ENCODE data around the gene RAB24. TPM values are rescaled to one million over a fixed set of nuclear protein-coding genes. Genes with fewer than 3 reads are reported as not detected.

Gene RAB24
- total RNA-seq, 1 donor, result 14.2 TPM

- no peak for DNase-seq (ENCODE audit: low read depth)
- TF ChIP-seq CTCF (IDR thresholded peaks at IDR 0.05; ENCODE audit: insufficient read depth, low read depth, low read length), result no peak
- no peak overlapping the region for H3K4me3 ChIP-seq (ENCODE audit: low read depth, low read length)
Observed at GRCh38 chr5:177315411-177315810, 11.9 kb upstream of the RAB24 start.

DNA sequence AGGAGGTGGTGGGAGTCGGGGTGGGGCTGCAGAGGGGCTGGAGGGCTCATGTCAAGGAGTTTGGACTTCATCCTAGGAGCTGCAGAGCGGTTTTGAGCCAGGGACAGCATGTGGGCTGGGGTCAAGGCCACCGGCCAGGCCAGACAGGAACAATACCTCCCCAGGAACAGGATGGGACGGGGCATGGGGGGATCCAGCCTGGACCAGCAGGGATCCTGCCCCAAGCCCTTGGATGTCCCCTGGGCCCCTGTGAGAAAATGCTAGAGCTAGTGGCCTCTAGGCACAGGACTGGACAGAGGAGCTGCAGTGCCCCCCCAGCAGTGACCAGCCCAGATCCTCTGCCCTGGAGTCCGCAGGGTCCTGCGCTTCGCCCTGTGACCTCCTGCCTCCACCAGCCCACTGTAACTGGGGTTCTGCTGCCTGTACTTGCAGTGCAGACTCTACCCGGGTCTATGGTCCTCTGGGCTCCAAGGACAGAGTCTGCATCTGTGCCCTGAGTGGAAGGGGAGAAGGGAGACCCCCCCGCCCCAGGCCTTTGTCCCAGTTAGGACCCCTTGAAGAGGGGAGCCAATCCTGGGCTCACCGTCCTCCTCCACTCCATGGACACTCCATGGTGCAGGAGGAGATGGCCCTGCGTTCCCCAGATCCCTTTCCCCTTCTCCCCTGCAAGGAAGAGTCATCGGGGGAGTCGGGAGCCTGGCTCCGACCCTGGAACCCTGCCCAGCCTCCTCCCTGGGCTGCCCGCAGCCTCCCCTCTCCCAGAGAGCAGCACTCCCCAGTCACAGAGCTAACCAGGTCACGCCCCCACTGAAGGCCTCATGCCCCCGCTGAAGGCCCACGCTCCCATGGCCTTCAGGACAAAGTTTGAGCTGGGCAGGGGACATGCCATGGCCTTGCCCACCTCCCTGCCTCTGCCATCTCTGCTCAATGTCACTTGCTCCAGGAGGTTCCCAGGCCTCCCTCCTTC is 11.1 kb upstream of the RAB24 start:
- no peak for TF ChIP-seq CTCF (IDR thresholded peaks at IDR 0.05; ENCODE audit: insufficient read depth, low read depth, low read length)
- no peak overlapping the region for H3K4me3 ChIP-seq (ENCODE audit: low read depth, low read length)
- no peak for DNase-seq (ENCODE audit: low read depth)

GRCh38 chr5:177313561-177314259 is 10.2 kb upstream of the RAB24 start:
- no peak overlapping the region for H3K4me3 ChIP-seq (ENCODE audit: low read depth, low read length)
- no peak for DNase-seq (ENCODE audit: low read depth)
- no peak for TF ChIP-seq CTCF (IDR thresholded peaks at IDR 0.05; ENCODE audit: insufficient read depth, low read depth, low read length)

DNA sequence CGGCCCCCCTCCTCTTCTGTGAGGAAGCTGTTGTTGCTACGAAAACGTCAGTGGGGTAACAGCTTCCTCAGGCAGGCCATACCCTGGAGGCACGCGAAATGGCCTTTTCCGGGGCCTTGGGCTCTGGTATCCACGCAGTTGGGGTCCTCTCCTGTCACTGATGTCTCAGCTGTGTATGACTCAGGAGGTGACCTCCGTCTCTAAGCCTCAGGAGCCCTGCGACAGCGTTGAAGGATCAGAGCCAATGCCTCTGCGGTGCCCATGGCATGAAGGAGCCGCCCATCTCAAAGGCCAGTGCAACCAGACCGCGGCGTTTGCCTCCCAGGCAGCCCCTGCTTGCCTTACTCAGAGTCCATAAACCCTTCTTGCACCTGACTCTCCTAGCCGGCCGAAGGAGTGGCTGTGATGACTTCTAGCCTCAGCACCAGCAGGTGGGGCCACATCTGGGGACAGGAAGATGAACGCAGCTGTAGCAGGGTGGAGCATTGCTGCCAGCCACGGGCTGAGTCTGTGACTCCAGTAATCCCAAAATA is 9.2 kb upstream of the RAB24 start:
- DNase-seq (ENCODE audit: low read depth), result no peak
- TF ChIP-seq CTCF (IDR thresholded peaks at IDR 0.05; ENCODE audit: insufficient read depth, low read depth, low read length), result no peak
- peak overlapping the region; percentile 48 for H3K4me3 ChIP-seq (ENCODE audit: low read depth, low read length)

DNA sequence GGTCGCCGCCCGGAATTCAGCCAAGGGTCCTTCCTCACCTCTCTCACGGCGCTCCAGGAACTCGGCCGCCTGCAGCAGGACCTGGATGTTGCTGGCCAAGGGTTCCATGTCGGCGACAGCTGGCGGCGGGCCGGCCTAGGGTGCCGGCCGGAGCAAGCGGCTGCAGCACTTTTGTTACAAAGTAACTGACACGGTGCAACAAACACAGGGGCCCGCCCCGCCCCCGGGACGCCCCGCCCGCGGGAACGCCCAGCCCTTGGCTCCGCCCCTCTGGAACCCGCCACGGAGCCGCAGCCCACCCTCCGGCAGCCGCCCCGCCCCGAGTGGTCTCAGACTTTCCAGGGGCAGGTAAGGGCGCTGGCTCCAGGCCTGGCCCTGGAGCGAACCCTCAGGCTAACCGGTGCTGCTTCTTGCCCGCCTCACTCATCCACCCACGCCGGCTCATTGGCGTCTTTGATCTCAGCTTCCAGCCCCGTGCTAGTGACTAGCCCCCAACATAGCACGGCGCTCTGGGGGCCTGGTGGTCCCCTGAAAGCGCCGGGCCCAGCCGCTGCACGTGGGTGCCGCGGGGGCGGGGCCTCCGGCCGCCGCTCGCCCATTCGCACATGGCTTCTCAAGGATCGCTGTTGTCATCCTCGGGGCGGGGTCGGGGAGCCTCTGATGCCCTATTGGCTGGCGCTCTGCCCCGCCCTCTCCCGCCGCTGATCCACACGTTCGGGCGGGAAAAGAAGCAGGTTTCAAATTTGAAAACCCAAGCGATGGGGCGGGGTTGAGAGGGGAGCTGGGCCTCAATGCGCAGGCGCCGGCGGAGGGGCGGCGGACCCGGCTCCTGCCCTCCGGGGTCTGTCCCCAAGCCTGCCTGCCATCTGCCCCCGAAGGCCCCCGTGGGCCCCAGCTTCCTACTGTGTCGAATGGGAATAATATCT is 8.5 kb upstream of the RAB24 start, which contains the start of gene MXD3:
Gene MXD3, minus strand, starts transcription at position 176 of the 926 bp plus-strand sequence. Its CDS starts 68 bp downstream, at position 108.
- peak within 1 kb of the TSS; percentile 64 for H3K4me3 ChIP-seq (ENCODE audit: low read depth, low read length)
- no peak for TF ChIP-seq CTCF (IDR thresholded peaks at IDR 0.05; ENCODE audit: insufficient read depth, low read depth, low read length)
- DNase-seq (ENCODE audit: low read depth), result peak; percentile 93

GRCh38 chr5:177311392-177311722 is 7.8 kb upstream of the RAB24 start:
- H3K4me3 ChIP-seq (ENCODE audit: low read depth, low read length), result peak overlapping the region; percentile 64
- no peak for TF ChIP-seq CTCF (IDR thresholded peaks at IDR 0.05; ENCODE audit: insufficient read depth, low read depth, low read length)
- no peak for DNase-seq (ENCODE audit: low read depth)
